Effector CD4-positive, alpha-beta T cell (primary cell): ENCODE results near the gene NAMPT.
"Not testable (repeated sequence)": the region's sequence is repeated elsewhere in the genome, so short reads cannot be mapped to it uniquely, and the experiment has no call there.

Experiments used
- DNase-seq: peaks from one replicate; pipeline ENCODE4 v3.0.0-alpha.2; 2020

The NAMPT gene

GRCh38 chr7:106224797-106225196, 60.0 kb downstream of the NAMPT start:
- DNase-seq, result no peak

- no peak for DNase-seq
These were observed 61.6 kb downstream of the NAMPT start for GRCh38 chr7:106223156-106223555.

GRCh38 chr7:106222545-106222944, 62.2 kb downstream of the NAMPT start:
- DNase-seq, result no peak

- no peak for DNase-seq
These were observed 64.5 kb downstream of the NAMPT start for GRCh38 chr7:106220307-106220706.

GRCh38 chr7:106219170-106219569, 65.6 kb downstream of the NAMPT start:
- no peak for DNase-seq

GRCh38 chr7:106218546-106218945, 66.2 kb downstream of the NAMPT start:
- no peak for DNase-seq

- DNase-seq, result no peak
These were observed 67.8 kb downstream of the NAMPT start for GRCh38 chr7:106216923-106217542.

- DNase-seq, result no peak
These were observed 68.3 kb downstream of the NAMPT start for GRCh38 chr7:106216517-106216922.

GRCh38 chr7:106215868-106216516, 68.8 kb downstream of the NAMPT start:
- no peak for DNase-seq

- DNase-seq, result not testable (repeated sequence)
These were observed 75.8 kb downstream of the NAMPT start for GRCh38 chr7:106208944-106209343.

GRCh38 chr7:106206826-106207541, 77.8 kb downstream of the NAMPT start:
- DNase-seq, result no peak

GRCh38 chr7:106205621-106206222, 79.1 kb downstream of the NAMPT start:
- no peak for DNase-seq

- DNase-seq, result no peak
These were observed 81.3 kb downstream of the NAMPT start for GRCh38 chr7:106203473-106203872.

GRCh38 chr7:106201164-106201563, 83.6 kb downstream of the NAMPT start:
- no peak for DNase-seq

GRCh38 chr7:106199813-106200364, 84.9 kb downstream of the NAMPT start:
- DNase-seq, result no peak

- DNase-seq, result no peak
These were observed 85.8 kb downstream of the NAMPT start for GRCh38 chr7:106199024-106199423.
